Natural killer cell (primary cell): Measurements from ENCODE around the gene ZBTB33. TPM values are rescaled to one million over a fixed set of nuclear protein-coding genes. Genes with fewer than 3 reads are reported as not detected.

Source experiments
- ATAC-seq, 3 donors: fragments of 150-1000 bp in 2 of 3; fragments of 200-7000 bp in 1 of 3; cut with Tn5 transposase; 1 replicate in 1 of 3; 2 replicates in 2 of 3; pipeline ENCODE4 v1.10.0; 2021; ENCODE audit warnings: mild to moderate bottlenecking in 2 of 3, moderate library complexity in 2 of 3
- DNase-seq, 2 donors: peaks; one replicate each; pipeline versions ENCODE4 v3.0.0 to v3.0.0-alpha.2; 2013 to 2021; ENCODE audit warnings: mixed read lengths in 1 of 2
- H3K27ac ChIP-seq: one replicate; pipeline ENCODE4 v1.5.1; 2013; ENCODE audit warnings: mild to moderate bottlenecking, low read length
- H3K27me3 ChIP-seq: one replicate; pipeline ENCODE4 v1.6.1; 2013; ENCODE audit warnings: low read length; ENCODE audit not compliant: control insufficient read depth, insufficient read depth
- H3K36me3 ChIP-seq: one replicate; pipeline ENCODE4 v1.6.1; 2013; ENCODE audit warnings: low read length; ENCODE audit not compliant: control insufficient read depth, insufficient read depth
- H3K4me1 ChIP-seq: one replicate; pipeline ENCODE4 v1.6.1; 2013; ENCODE audit warnings: low read length; ENCODE audit not compliant: control insufficient read depth, insufficient read depth
- H3K4me3 ChIP-seq: one replicate; pipeline ENCODE4 v1.5.1; 2013; ENCODE audit warnings: low read length
- H3K9me3 ChIP-seq: one replicate; pipeline ENCODE4 v1.6.1; 2013; ENCODE audit warnings: low read length; ENCODE audit not compliant: control insufficient read depth, insufficient read depth
- H3K27ac Mint-ChIP-seq, 2 donors: one replicate each; pipeline ENCODE4 v1.8.0; 2022; ENCODE audit warnings: mild to moderate bottlenecking in 2 of 2, mixed read lengths in 2 of 2, moderate library complexity in 1 of 2
- H3K27me3 Mint-ChIP-seq, 2 donors: one replicate each; pipeline ENCODE4 v1.8.0; 2022; ENCODE audit warnings: low read depth in 2 of 2, mixed read lengths in 2 of 2
- H3K36me3 Mint-ChIP-seq: one replicate; pipeline ENCODE4 v1.8.0; 2022; ENCODE audit warnings: mixed read lengths
- H3K4me1 Mint-ChIP-seq, 2 donors: one replicate each; pipeline ENCODE4 v1.8.0; 2022; ENCODE audit warnings: mixed read lengths in 2 of 2
- H3K4me3 Mint-ChIP-seq: one replicate; pipeline ENCODE4 v1.8.0; 2022; ENCODE audit warnings: mild to moderate bottlenecking, moderate library complexity, mixed read lengths
- H3K9me3 Mint-ChIP-seq, 2 donors: one replicate each; pipeline ENCODE4 v1.8.0; 2022; ENCODE audit warnings: mixed read lengths in 2 of 2
- CTCF ChIP-seq: fragments of 200-600 bp; IDR thresholded peaks from one replicate; pipeline ENCODE4 v1.8.0; 2022; ENCODE audit warnings: antibody characterized with exemption
- WGBS: methylation state at CpG from one replicate; pipeline ENCODE4 v1.1.7; 2013; ENCODE audit warnings: missing lambda C conversion rate; ENCODE audit not compliant: insufficient coverage; 5-methylcytosine and 5-hydroxymethylcytosine counted together
- intact Hi-C: fragments of 100-400 bp; cut with micrococcal nuclease; formaldehyde crosslinking; loops from one replicate; pipeline ENCODE4 v1.14.2; 2022
- total RNA-seq, 4 donors: library from RNA; stranded (reverse); fragments of 120-200 nt in 1 of 4; gene quantifications; one replicate each; pipeline versions ENCODE4 v1.2.3 to v1.2.4, GENCODE V29; 2013 to 2022

Gene ZBTB33
- total RNA-seq, 3 donors from 2014 or later (not counting 1 experiment from before 2014, with no cell fraction given): 28.6 to 33.3 (median 29.2) TPM

GRCh38 chrX:120224388-120224787, 26.2 kb upstream of the ZBTB33 start:
- Histone ChIP-seq H3K27me3 (no peaks in the 10 kb centered on the region), H3K9me3 (no peaks in the 10 kb centered on the region), H3K4me1 (no peaks in the 10 kb centered on the region), H3K36me3 (peaks cover 3% of the 10 kb centered on the region), H3K27ac (no peak overlapping the region), H3K4me3 (no peak overlapping the region)
- 96% methylated on average over 3 of the region's 4 CpGs for WGBS
- no peaks in the 10 kb centered on the region for H3K9me3 Mint-ChIP-seq
- DNase-seq (no peak), ATAC-seq (no peak)
- no peak overlapping the region for H3K4me3 Mint-ChIP-seq
- H3K27me3 Mint-ChIP-seq: no peaks in the 10 kb centered on the region
- no peak for TF ChIP-seq CTCF
- no peaks in the 10 kb centered on the region for H3K36me3 Mint-ChIP-seq
- H3K4me1 Mint-ChIP-seq: no peaks in the 10 kb centered on the region
- H3K27ac Mint-ChIP-seq: no peak overlapping the region
- intact Hi-C loops: no loop called here

GRCh38 chrX:120228187-120228908, 22.3 kb upstream of the ZBTB33 start:
- H3K4me1 Mint-ChIP-seq: no peaks in the 10 kb centered on the region
- Histone ChIP-seq H3K36me3 (peaks cover 3% of the 10 kb centered on the region), H3K4me1 (no peaks in the 10 kb centered on the region), H3K9me3 (no peaks in the 10 kb centered on the region), H3K4me3 (no peak overlapping the region), H3K27me3 (no peaks in the 10 kb centered on the region), H3K27ac (no peak overlapping the region)
- DNase-seq (no peak), ATAC-seq (no peak)
- no peak overlapping the region for H3K4me3 Mint-ChIP-seq
- no peaks in the 10 kb centered on the region for H3K36me3 Mint-ChIP-seq
- intact Hi-C loops: no loop called here
- no peak for TF ChIP-seq CTCF
- H3K9me3 Mint-ChIP-seq: no peaks in the 10 kb centered on the region
- no peak overlapping the region for H3K27ac Mint-ChIP-seq
- 88% methylated on average over 9 of the region's 9 CpGs for WGBS
- H3K27me3 Mint-ChIP-seq: no peaks in the 10 kb centered on the region

- Mint-ChIP-seq H3K9me3 (no peaks in the 10 kb centered on the region), H3K27ac (no peak overlapping the region), H3K4me1 (peaks cover 0 to 5% of the 10 kb centered on the region in 2 donors), H3K27me3 (no peaks in the 10 kb centered on the region), H3K36me3 (no peaks in the 10 kb centered on the region), H3K4me3 (no peak overlapping the region)
- TF ChIP-seq CTCF: no peak
- ATAC-seq: no peak
- Histone ChIP-seq H3K27me3 (no peaks in the 10 kb centered on the region), H3K4me1 (no peaks in the 10 kb centered on the region), H3K9me3 (no peaks in the 10 kb centered on the region), H3K4me3 (no peak overlapping the region), H3K27ac (no peak overlapping the region), H3K36me3 (peaks cover 6% of the 10 kb centered on the region)
- DNase-seq: no peak
- intact Hi-C loops: no loop called here
- 92% methylated on average over 5 of the region's 6 CpGs for WGBS
Measured at GRCh38 chrX:120235284-120235683, 15.3 kb upstream of the ZBTB33 start.
